ENCODE results near the gene NHLH1. TPM values are rescaled to one million over a fixed set of nuclear protein-coding genes. Genes with fewer than 3 reads are reported as not detected.
"Not testable (repeated sequence)": the region's sequence is repeated elsewhere in the genome, so short reads cannot be mapped to it uniquely, and the experiment has no call there.

NHLH1 gene
- total RNA-seq, 6 donors from 2014 or later: 0.20 to 1.0 (median 0.33) TPM; not detected in 3

DNA sequence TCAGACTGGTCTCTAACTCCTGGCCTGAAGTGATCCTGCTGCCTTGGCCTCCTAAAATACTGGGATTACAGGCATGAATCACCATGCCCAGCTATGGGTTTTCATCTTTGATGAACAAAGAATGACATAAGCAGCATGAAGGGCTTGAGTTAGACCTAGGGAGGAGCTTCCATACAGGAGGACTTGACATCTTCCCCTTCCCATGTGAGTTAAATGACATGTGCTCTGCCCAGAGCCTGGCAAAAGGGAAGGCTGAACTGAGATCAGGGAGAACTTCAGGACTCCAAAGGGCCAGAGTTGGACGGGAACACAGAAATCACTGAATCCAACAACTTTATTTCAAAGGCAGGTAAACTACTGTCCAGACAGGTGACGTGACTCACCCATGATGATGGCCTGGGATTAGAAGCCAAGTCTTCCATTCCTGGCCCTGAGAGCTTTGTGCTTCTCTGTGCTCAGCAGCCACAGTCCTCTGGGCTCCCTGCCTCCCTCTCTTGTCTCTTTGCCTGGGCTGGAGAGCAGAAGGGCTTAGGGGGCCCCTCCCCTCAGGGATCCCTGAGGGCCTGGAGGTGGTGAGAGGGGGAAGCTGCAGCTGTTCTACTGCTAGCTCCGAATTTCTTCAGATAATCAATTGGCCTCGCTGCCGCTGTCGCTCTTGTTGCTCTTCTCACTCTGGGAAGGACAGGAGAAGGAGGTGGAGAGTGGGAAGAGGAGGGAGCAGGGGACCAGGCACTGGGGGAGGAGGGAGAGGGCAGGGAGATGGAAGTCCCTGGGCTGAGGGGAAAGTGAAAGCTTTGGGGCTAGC lies 7.6 kb downstream of the NHLH1 start:
- Histone ChIP-seq H3K9me3 (no peaks in the 10 kb centered on the region), H3K27me3 (no peaks in the 10 kb centered on the region), H3K27ac (no peak overlapping the region), H3K36me3 (no peaks in the 10 kb centered on the region), H3K4me3 (no peak overlapping the region), H3K4me1 (peaks cover 9 to 15% (median 10%) of the 10 kb centered on the region in 4 donors)
- TF ChIP-seq EP300 (IDR thresholded peaks at IDR 0.05) (no peak), POLR2AphosphoS5 (IDR thresholded peaks at IDR 0.05) (no peak), POLR2A (IDR thresholded peaks at IDR 0.05) (no peak)
- TF ChIP-seq, protein P1, sequence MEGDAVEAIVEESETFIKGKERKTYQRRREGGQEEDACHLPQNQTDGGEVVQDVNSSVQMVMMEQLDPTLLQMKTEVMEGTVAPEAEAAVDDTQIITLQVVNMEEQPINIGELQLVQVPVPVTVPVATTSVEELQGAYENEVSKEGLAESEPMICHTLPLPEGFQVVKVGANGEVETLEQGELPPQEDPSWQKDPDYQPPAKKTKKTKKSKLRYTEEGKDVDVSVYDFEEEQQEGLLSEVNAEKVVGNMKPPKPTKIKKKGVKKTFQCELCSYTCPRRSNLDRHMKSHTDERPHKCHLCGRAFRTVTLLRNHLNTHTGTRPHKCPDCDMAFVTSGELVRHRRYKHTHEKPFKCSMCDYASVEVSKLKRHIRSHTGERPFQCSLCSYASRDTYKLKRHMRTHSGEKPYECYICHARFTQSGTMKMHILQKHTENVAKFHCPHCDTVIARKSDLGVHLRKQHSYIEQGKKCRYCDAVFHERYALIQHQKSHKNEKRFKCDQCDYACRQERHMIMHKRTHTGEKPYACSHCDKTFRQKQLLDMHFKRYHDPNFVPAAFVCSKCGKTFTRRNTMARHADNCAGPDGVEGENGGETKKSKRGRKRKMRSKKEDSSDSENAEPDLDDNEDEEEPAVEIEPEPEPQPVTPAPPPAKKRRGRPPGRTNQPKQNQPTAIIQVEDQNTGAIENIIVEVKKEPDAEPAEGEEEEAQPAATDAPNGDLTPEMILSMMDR (IDR thresholded peaks at IDR 0.05): no peak
- WGBS, 2 donors: 57 to 61% methylated on average over 6 of the region's 6 CpGs
- DNase-seq (no peak), ATAC-seq (ENCODE audit: low FRiP score in 2 of 2) (no peak)

DNA sequence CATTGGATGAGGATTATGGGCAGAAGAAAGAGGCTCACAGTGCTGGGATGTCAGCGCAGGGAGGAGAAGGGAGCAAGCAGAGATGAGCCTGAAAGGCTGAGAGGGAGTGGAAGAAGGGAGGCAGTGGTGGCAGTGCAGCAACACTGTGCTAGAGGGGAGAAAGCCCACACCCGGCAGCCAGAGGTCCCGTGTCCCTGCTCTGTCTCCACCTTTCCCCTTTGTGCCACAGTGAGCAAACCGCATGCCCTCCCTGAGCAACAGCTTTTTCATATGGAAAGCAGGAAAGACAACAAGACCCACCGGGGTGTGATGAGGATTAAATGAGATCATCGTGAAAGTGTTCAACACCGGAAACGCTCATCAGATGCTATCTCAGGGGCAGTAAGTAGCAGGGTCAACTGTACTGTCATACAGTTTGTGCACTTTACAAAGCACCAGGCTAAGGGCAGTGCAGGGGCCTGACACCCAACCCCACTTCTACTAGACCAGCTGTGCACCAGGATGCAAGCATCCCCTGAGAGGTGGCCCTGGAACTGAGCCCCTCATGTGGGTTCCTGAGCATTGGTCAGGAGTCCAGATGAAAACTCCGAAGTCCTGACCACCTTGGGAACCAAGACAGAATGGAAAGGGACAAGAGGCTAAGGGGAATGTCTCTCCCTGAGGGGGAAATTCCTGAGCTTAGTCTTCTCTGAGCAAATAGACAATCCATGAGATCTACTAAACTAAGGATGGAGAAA lies 9.1 kb downstream of the NHLH1 start:
- H3K9me3 ChIP-seq: no peaks in the 10 kb centered on the region
- H3K4me1 ChIP-seq: peaks cover 9 to 15% (median 10%) of the 10 kb centered on the region in 4 donors
- H3K36me3 ChIP-seq: no peaks in the 10 kb centered on the region
- DNase-seq (no peak), ATAC-seq (ENCODE audit: low FRiP score in 2 of 2) (peak; percentile 47 to 59)
- H3K27ac ChIP-seq: peak overlapping the region in 1 of 4 donors; percentile 19
- H3K4me3 ChIP-seq: no peak overlapping the region
- 9 to 19% methylated on average over 8 to 9 of the region's 9 CpGs for WGBS, 2 donors
- H3K27me3 ChIP-seq: no peaks in the 10 kb centered on the region
- TF ChIP-seq, protein P1 (IDR thresholded peaks at IDR 0.05): no peak
- TF ChIP-seq POLR2A (IDR thresholded peaks at IDR 0.05) (no peak), EP300 (IDR thresholded peaks at IDR 0.05) (no peak), POLR2AphosphoS5 (IDR thresholded peaks at IDR 0.05) (no peak)

DNA sequence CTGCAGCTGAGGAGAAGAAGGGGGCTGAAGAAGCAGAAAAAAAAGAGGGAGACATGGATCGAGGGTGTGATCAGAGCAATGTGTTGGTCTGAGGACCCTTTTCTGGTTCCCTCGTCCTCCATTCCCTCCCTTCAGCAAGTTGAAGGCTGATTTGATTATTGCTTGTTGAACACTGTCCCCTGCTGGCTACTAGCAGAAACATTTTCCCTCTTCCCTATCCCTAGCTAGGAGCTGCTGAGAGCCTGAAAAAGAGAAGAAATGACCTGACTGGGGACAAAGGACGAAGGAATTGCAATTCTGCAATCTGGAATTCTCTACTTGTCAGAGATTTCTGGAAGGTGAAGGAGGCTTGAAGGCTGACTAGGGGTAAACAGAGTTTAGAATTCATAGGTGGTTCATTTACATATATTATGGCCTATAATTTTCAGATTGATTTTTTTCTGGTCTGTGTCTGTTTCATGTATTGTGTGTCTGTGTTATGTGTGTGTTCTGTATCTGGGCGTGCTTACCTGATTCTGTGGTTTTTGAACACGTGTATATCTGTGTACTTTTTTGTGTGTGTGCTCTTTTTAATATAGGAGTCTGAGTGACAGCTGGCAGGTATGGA lies 9.8 kb downstream of the NHLH1 start:
- WGBS, 2 donors: 14 to 17% methylated on average over 5 of the region's 5 CpGs
- peak in 1 of 2 donors; percentile 88 for ATAC-seq (ENCODE audit: low FRiP score in 2 of 2)
- TF ChIP-seq EP300 (IDR thresholded peaks at IDR 0.05): no peak
- no peak for TF ChIP-seq POLR2AphosphoS5 (IDR thresholded peaks at IDR 0.05)
- TF ChIP-seq, protein P1 (IDR thresholded peaks at IDR 0.05): peak; percentile 72 to 87 (median 83)
- no peak for TF ChIP-seq POLR2A (IDR thresholded peaks at IDR 0.05)
- Histone ChIP-seq H3K36me3 (no peaks in the 10 kb centered on the region), H3K9me3 (no peaks in the 10 kb centered on the region), H3K4me1 (peaks cover 9 to 15% (median 10%) of the 10 kb centered on the region in 4 donors), H3K27me3 (no peaks in the 10 kb centered on the region), H3K4me3 (no peak overlapping the region), H3K27ac (no peak overlapping the region)
- DNase-seq: no peak

DNA sequence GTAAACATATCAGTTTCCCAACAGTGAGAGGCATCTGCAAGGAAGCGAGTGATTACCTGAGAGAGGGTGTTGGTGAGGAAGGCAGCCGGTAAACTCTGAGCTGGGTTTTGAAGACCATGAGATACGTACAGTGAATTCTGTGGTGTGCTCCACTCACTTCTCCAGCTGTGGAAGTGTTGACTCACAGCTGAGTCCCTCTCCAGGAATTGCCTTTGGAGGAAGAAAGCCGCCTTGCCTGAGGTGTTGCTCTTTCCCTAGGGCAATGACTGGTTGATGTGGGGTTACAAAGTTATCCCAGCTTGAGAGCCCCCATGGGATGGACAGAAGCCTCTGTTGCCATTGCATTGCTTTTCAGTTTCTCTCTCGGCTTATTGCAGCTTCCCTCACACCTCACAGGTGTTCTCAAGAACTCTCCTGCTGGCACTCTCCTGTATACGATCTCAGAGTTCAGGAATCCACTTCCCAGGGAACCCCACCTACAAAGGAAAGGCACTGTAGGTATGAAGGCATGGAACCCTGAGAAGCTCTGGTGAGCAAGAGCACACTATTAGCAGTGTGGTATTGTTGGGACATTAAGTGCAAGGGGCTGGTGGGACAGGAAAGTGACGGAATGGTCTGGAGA lies 10.8 kb downstream of the NHLH1 start:
- Histone ChIP-seq H3K27ac (no peak overlapping the region), H3K9me3 (no peaks in the 10 kb centered on the region), H3K4me3 (no peak overlapping the region), H3K36me3 (no peaks in the 10 kb centered on the region), H3K4me1 (peaks cover 9 to 15% (median 10%) of the 10 kb centered on the region in 4 donors), H3K27me3 (no peaks in the 10 kb centered on the region)
- 69 to 71% methylated on average over 7 of the region's 7 CpGs for WGBS, 2 donors
- no peak for DNase-seq
- TF ChIP-seq EP300 (IDR thresholded peaks at IDR 0.05) (no peak), POLR2A (IDR thresholded peaks at IDR 0.05) (no peak)
- TF ChIP-seq, protein P1 (IDR thresholded peaks at IDR 0.05): no peak
- ATAC-seq (ENCODE audit: low FRiP score in 2 of 2): no peak

DNA sequence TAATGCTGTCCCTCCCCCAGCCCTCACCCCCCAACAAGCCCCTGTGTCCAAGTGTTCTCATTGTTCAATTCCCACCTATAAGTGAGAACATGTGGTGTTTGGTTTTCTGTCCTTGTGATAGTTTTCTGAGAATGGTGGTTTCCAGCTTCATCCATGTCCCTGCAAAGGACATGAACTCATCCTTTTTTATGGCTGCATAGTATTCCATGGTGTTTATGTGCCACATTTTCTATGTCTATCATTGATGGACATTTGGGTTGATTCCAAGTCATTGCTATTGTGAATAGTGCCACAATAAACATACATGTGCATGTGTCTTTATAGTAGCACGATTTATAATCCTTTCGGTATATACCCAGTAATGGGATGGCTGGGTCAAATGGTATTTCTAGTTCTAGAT lies 17.9 kb downstream of the NHLH1 start:
- ATAC-seq (ENCODE audit: low FRiP score in 2 of 2); H3K27ac ChIP-seq; H3K4me3 ChIP-seq; H3K36me3 ChIP-seq; H3K4me1 ChIP-seq; H3K27me3 ChIP-seq; DNase-seq; H3K9me3 ChIP-seq: not testable (repeated sequence)
- WGBS, 2 donors: 96 to 100% methylated on average over 2 of the region's 2 CpGs

DNA sequence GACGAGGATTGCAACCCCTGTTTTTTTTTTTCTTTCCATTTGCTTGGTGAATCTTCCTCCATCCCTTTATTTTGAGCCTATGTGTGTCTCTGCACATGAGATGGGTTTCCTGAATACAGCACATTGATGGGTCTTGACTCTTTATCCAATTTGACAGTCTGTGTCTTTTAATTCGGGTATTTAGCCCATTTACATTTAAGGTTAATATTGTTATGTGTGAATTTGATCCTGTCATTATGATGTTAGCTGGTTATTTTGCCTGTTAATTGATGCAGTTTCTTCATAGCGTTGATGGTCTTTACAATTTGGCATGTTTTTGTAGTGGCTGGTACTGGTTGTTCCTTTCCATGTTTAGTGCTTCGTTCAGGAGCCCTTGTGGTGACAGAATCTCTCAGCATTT lies 21.5 kb downstream of the NHLH1 start:
- not testable (repeated sequence) for H3K36me3 ChIP-seq; H3K9me3 ChIP-seq; DNase-seq; H3K27me3 ChIP-seq; ATAC-seq (ENCODE audit: low FRiP score in 2 of 2); H3K27ac ChIP-seq; H3K4me1 ChIP-seq; H3K4me3 ChIP-seq
- WGBS, 2 donors: 84 to 85% methylated on average over 4 of the region's 4 CpGs
